OCI-LY3 (cell line): Measurements from ENCODE around the gene ZNF24.

Experiments
- EZH2phosphoT487 ChIP-seq: fragments of 200-600 bp; shearing (Covaris generic); IDR thresholded peaks from 2 replicates; pipeline ENCODE4 v1.6.1; 2018; ENCODE audit warnings: antibody characterized with exemption, mixed run types, low read depth
- TF ChIP-seq, protein P1 (sequence below): fragments of 200-600, 300-600 bp; sonication (generic); IDR thresholded peaks from 2 replicates; pipeline ENCODE4 v1.5.1; 2014; ENCODE audit warnings: antibody characterized with exemption, low read length, low read depth

DNA sequence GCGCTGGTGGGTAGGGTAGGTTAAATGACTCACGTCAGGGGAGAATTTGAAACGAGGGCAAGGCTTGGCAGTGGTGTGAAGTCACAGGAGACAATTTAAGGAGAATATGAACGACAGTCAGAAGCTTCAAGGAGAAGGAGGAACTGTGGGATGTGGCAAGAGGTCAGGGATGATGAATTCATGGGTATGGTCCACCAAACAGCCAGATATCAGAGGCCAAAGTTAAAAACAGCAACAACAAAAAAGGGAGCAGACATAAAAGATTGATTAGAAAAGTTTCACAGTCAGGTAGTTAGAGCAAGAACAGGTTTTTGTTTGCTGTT, 34.3 kb upstream of the ZNF24 start:
- TF ChIP-seq, protein P1, sequence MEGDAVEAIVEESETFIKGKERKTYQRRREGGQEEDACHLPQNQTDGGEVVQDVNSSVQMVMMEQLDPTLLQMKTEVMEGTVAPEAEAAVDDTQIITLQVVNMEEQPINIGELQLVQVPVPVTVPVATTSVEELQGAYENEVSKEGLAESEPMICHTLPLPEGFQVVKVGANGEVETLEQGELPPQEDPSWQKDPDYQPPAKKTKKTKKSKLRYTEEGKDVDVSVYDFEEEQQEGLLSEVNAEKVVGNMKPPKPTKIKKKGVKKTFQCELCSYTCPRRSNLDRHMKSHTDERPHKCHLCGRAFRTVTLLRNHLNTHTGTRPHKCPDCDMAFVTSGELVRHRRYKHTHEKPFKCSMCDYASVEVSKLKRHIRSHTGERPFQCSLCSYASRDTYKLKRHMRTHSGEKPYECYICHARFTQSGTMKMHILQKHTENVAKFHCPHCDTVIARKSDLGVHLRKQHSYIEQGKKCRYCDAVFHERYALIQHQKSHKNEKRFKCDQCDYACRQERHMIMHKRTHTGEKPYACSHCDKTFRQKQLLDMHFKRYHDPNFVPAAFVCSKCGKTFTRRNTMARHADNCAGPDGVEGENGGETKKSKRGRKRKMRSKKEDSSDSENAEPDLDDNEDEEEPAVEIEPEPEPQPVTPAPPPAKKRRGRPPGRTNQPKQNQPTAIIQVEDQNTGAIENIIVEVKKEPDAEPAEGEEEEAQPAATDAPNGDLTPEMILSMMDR: no peak
- TF ChIP-seq EZH2phosphoT487: no peak
